ENCODE data around the gene ONECUT3.

Gene ONECUT3

GRCh38 chr19:1762243-1763117 lies 9.2 kb downstream of the ONECUT3 start:
- Histone ChIP-seq H3K4me1 (ENCODE audit: control insufficient read depth, insufficient read depth, low read length) (peaks cover 17% of the 10 kb centered on the region), H3K9me3 (ENCODE audit: control insufficient read depth, low read length) (no peaks in the 10 kb centered on the region), H3K4me3 (ENCODE audit: insufficient read depth, low read depth, low read length) (no peak overlapping the region), H3K27me3 (ENCODE audit: control insufficient read depth, insufficient read depth, low read length, poor library complexity, severe bottlenecking) (peaks cover 100% of the 10 kb centered on the region), H3K36me3 (ENCODE audit: control insufficient read depth, insufficient read depth, low read length) (no peaks in the 10 kb centered on the region), H3K27ac (ENCODE audit: insufficient read depth, low read depth, low read length, poor library complexity, severe bottlenecking) (no peak overlapping the region)
- 9% methylated on average over 56 of the region's 56 CpGs for WGBS, 2 experiments

GRCh38 chr19:1763648-1764639 lies 10.6 kb downstream of the ONECUT3 start:
- WGBS, 2 experiments: 19 to 20% methylated on average over 39 of the region's 39 CpGs
- Histone ChIP-seq H3K27me3 (ENCODE audit: control insufficient read depth, insufficient read depth, low read length, poor library complexity, severe bottlenecking) (peaks cover 100% of the 10 kb centered on the region), H3K36me3 (ENCODE audit: control insufficient read depth, insufficient read depth, low read length) (no peaks in the 10 kb centered on the region), H3K9me3 (ENCODE audit: control insufficient read depth, low read length) (no peaks in the 10 kb centered on the region), H3K4me1 (ENCODE audit: control insufficient read depth, insufficient read depth, low read length) (peaks cover 17% of the 10 kb centered on the region), H3K27ac (ENCODE audit: insufficient read depth, low read depth, low read length, poor library complexity, severe bottlenecking) (no peak overlapping the region), H3K4me3 (ENCODE audit: insufficient read depth, low read depth, low read length) (no peak overlapping the region)

- Histone ChIP-seq H3K9me3 (ENCODE audit: control insufficient read depth, low read length) (no peaks in the 10 kb centered on the region), H3K36me3 (ENCODE audit: control insufficient read depth, insufficient read depth, low read length) (no peaks in the 10 kb centered on the region), H3K4me1 (ENCODE audit: control insufficient read depth, insufficient read depth, low read length) (peaks cover 17% of the 10 kb centered on the region), H3K4me3 (ENCODE audit: insufficient read depth, low read depth, low read length) (no peak overlapping the region), H3K27ac (ENCODE audit: insufficient read depth, low read depth, low read length, poor library complexity, severe bottlenecking) (no peak overlapping the region), H3K27me3 (ENCODE audit: control insufficient read depth, insufficient read depth, low read length, poor library complexity, severe bottlenecking) (peaks cover 100% of the 10 kb centered on the region)
- WGBS, 2 experiments: 23 to 24% methylated on average over 15 of the region's 15 CpGs
Observed at GRCh38 chr19:1764729-1765128, 11.4 kb downstream of the ONECUT3 start.

- Histone ChIP-seq H3K36me3 (ENCODE audit: control insufficient read depth, insufficient read depth, low read length) (no peaks in the 10 kb centered on the region), H3K4me3 (ENCODE audit: insufficient read depth, low read depth, low read length) (no peak overlapping the region), H3K27ac (ENCODE audit: insufficient read depth, low read depth, low read length, poor library complexity, severe bottlenecking) (no peak overlapping the region), H3K27me3 (ENCODE audit: control insufficient read depth, insufficient read depth, low read length, poor library complexity, severe bottlenecking) (peaks cover 95% of the 10 kb centered on the region), H3K9me3 (ENCODE audit: control insufficient read depth, low read length) (no peaks in the 10 kb centered on the region), H3K4me1 (ENCODE audit: control insufficient read depth, insufficient read depth, low read length) (peaks cover 17% of the 10 kb centered on the region)
- WGBS, 2 experiments: 25% methylated on average over 33 of the region's 33 CpGs
Observed at GRCh38 chr19:1765232-1765903, 12.1 kb downstream of the ONECUT3 start.

- Histone ChIP-seq H3K4me3 (ENCODE audit: insufficient read depth, low read depth, low read length) (no peak overlapping the region), H3K9me3 (ENCODE audit: control insufficient read depth, low read length) (peaks cover 1% of the 10 kb centered on the region), H3K4me1 (ENCODE audit: control insufficient read depth, insufficient read depth, low read length) (peaks cover 17% of the 10 kb centered on the region), H3K36me3 (ENCODE audit: control insufficient read depth, insufficient read depth, low read length) (no peaks in the 10 kb centered on the region), H3K27ac (ENCODE audit: insufficient read depth, low read depth, low read length, poor library complexity, severe bottlenecking) (no peak overlapping the region), H3K27me3 (ENCODE audit: control insufficient read depth, insufficient read depth, low read length, poor library complexity, severe bottlenecking) (peaks cover 92% of the 10 kb centered on the region)
- 10 to 11% methylated on average over 38 of the region's 38 CpGs for WGBS, 2 experiments
Observed at GRCh38 chr19:1765904-1766799, 12.8 kb downstream of the ONECUT3 start.

GRCh38 chr19:1766800-1767352 lies 13.6 kb downstream of the ONECUT3 start:
- Histone ChIP-seq H3K4me3 (ENCODE audit: insufficient read depth, low read depth, low read length) (no peak overlapping the region), H3K27ac (ENCODE audit: insufficient read depth, low read depth, low read length, poor library complexity, severe bottlenecking) (no peak overlapping the region), H3K9me3 (ENCODE audit: control insufficient read depth, low read length) (peaks cover 5% of the 10 kb centered on the region), H3K36me3 (ENCODE audit: control insufficient read depth, insufficient read depth, low read length) (no peaks in the 10 kb centered on the region), H3K27me3 (ENCODE audit: control insufficient read depth, insufficient read depth, low read length, poor library complexity, severe bottlenecking) (peaks cover 90% of the 10 kb centered on the region), H3K4me1 (ENCODE audit: control insufficient read depth, insufficient read depth, low read length) (peaks cover 17% of the 10 kb centered on the region)
- 21 to 22% methylated on average over 10 of the region's 10 CpGs for WGBS, 2 experiments

- no peak overlapping the region for H3K4me3 ChIP-seq (ENCODE audit: insufficient read depth, low read depth, low read length)
- peaks cover 5% of the 10 kb centered on the region for H3K9me3 ChIP-seq (ENCODE audit: control insufficient read depth, low read length)
- peaks cover 84% of the 10 kb centered on the region for H3K27me3 ChIP-seq (ENCODE audit: control insufficient read depth, insufficient read depth, low read length, poor library complexity, severe bottlenecking)
- H3K27ac ChIP-seq (ENCODE audit: insufficient read depth, low read depth, low read length, poor library complexity, severe bottlenecking): no peak overlapping the region
- no peaks in the 10 kb centered on the region for H3K36me3 ChIP-seq (ENCODE audit: control insufficient read depth, insufficient read depth, low read length)
- H3K4me1 ChIP-seq (ENCODE audit: control insufficient read depth, insufficient read depth, low read length): peaks cover 17% of the 10 kb centered on the region
- WGBS, 2 experiments: 8 to 11% methylated on average over 21 of the region's 21 CpGs
Observed at GRCh38 chr19:1767464-1767933, 14.2 kb downstream of the ONECUT3 start.

GRCh38 chr19:1768248-1768647 lies 14.9 kb downstream of the ONECUT3 start:
- Histone ChIP-seq H3K9me3 (ENCODE audit: control insufficient read depth, low read length) (peaks cover 5% of the 10 kb centered on the region), H3K27ac (ENCODE audit: insufficient read depth, low read depth, low read length, poor library complexity, severe bottlenecking) (no peak overlapping the region), H3K4me3 (ENCODE audit: insufficient read depth, low read depth, low read length) (no peak overlapping the region), H3K36me3 (ENCODE audit: control insufficient read depth, insufficient read depth, low read length) (no peaks in the 10 kb centered on the region), H3K4me1 (ENCODE audit: control insufficient read depth, insufficient read depth, low read length) (peaks cover 17% of the 10 kb centered on the region), H3K27me3 (ENCODE audit: control insufficient read depth, insufficient read depth, low read length, poor library complexity, severe bottlenecking) (peaks cover 84% of the 10 kb centered on the region)
- WGBS, 2 experiments: 32% methylated on average over 13 of the region's 13 CpGs

All from ectodermal cell (in vitro differentiated cells).